ENCODE measurements around the gene MYO18B.

The MYO18B gene

GRCh38 chr22:25749420-25750169 is 7.6 kb downstream of the MYO18B start:
- DNase-seq, result no peak

GRCh38 chr22:25750569-25751173 is 8.7 kb downstream of the MYO18B start:
- DNase-seq, result no peak

- no peak for DNase-seq
Observed at GRCh38 chr22:25751174-25751581, 9.2 kb downstream of the MYO18B start.

- DNase-seq, result no peak
Observed at GRCh38 chr22:25752615-25753214, 10.7 kb downstream of the MYO18B start.

- DNase-seq, result no peak
Observed at GRCh38 chr22:25753252-25753651, 11.3 kb downstream of the MYO18B start.

- no peak for DNase-seq
Observed at GRCh38 chr22:25754527-25755202, 12.7 kb downstream of the MYO18B start.

- no peak for DNase-seq
Observed at GRCh38 chr22:25757686-25758085, 15.7 kb downstream of the MYO18B start.

- DNase-seq, result no peak
Observed at GRCh38 chr22:25758316-25758715, 16.3 kb downstream of the MYO18B start.

GRCh38 chr22:25759825-25760231 is 17.8 kb downstream of the MYO18B start:
- no peak for DNase-seq

GRCh38 chr22:25760294-25760693 is 18.3 kb downstream of the MYO18B start:
- DNase-seq, result no peak

GRCh38 chr22:25760848-25761595 is 19.0 kb downstream of the MYO18B start:
- DNase-seq, result no peak

GRCh38 chr22:25762147-25762546 is 20.2 kb downstream of the MYO18B start:
- no peak for DNase-seq

GRCh38 chr22:25763239-25763777 is 21.3 kb downstream of the MYO18B start:
- no peak for DNase-seq

GRCh38 chr22:25764270-25765015 is 22.5 kb downstream of the MYO18B start:
- no peak for DNase-seq

- no peak for DNase-seq
Observed at GRCh38 chr22:25765016-25765367, 23.0 kb downstream of the MYO18B start.

- DNase-seq, result no peak
Observed at GRCh38 chr22:25765801-25766200, 23.8 kb downstream of the MYO18B start.

GRCh38 chr22:25766418-25766817 is 24.4 kb downstream of the MYO18B start:
- DNase-seq, result no peak

GRCh38 chr22:25770333-25770732 is 28.3 kb downstream of the MYO18B start:
- DNase-seq, result no peak

GRCh38 chr22:25772288-25772687 is 30.3 kb downstream of the MYO18B start:
- no peak for DNase-seq

GRCh38 chr22:25774575-25775026 is 32.6 kb downstream of the MYO18B start:
- peak in 13 of 51 donors; percentile 2 to 27 (median 10) for DNase-seq
